Measurements from ENCODE around the gene SWAP70. TPM values are rescaled to one million over a fixed set of nuclear protein-coding genes. Genes with fewer than 3 reads are reported as not detected.

SWAP70 gene
- total RNA-seq (2013; cell fraction: nucleolus; rRNA removed) = 27.9 and 32.6 TPM in 2 replicates
- 35.9 and 40.5 TPM in 2 replicates for total RNA-seq (2014; rRNA removed)
- 61.1 and 62.4 TPM in 2 replicates for total RNA-seq (2014; rRNA removed; fragmentation: Illumina TruSeq; extraction: Trizol)
- 53.0 and 54.0 TPM in 2 replicates for total RNA-seq (2021)
- 24.7 TPM for polyA plus RNA-seq (2011; ENCODE audit: low read depth)
- polyA plus RNA-seq (2011; rRNA removed) = 20.6 and 25.0 TPM in 2 replicates
- polyA plus RNA-seq (2011; cell fraction: cytosol; rRNA removed) = 11.5 and 15.5 TPM in 2 replicates
- 5.0 and 8.3 TPM in 2 replicates for polyA plus RNA-seq (2011; cell fraction: nucleus; rRNA removed)
- polyA plus RNA-seq (2012) = 32.6 and 42.6 TPM in 2 replicates
- polyA plus RNA-seq (2014; fragmentation: Illumina TruSeq; extraction: Trizol) = 60.9 and 69.6 TPM in 2 replicates
- polyA plus RNA-seq (2014; fragmentation: Nextera tagmentation; extraction: Ambion mirVana) = 10 to 100 TPM; 28.7 to 30.9 TPM
- polyA plus RNA-seq (2014; rRNA removed) = 32.6 and 36.7 TPM in 2 replicates
- 10 to 100 TPM; 46.6 to 51.8 TPM for polyA plus RNA-seq (2016; fragmentation: Nextera tagmentation; extraction: Ambion mirVana)
- polyA minus RNA-seq (2011; rRNA and poly(A)+ RNA removed) = 20.6 and 22.3 TPM in 2 replicates
- polyA minus RNA-seq (2011; cell fraction: cytosol; rRNA and poly(A)+ RNA removed) = 11.2 and 13.0 TPM in 2 replicates
- polyA minus RNA-seq (2011; cell fraction: nucleus; rRNA and poly(A)+ RNA removed) = 4.5 and 9.9 TPM in 2 replicates
- percentile 80 among the genes with signal in this experiment for Bru-seq, nascent RNA
- percentile 80 among the genes with signal in this experiment for BruChase-seq, experiment 1, labeled RNA remaining after a 6-hour chase
- BruChase-seq, experiment 2, labeled RNA remaining after a 2-hour chase = percentile 79 among the genes with signal in this experiment
- long read RNA-seq, experiment 1, full-length matches to known transcripts = 27 of 56 reads
- long read RNA-seq, experiment 1, partial matches to known transcripts = 21 of 56 reads
- long read RNA-seq, experiment 1, other reads (novel, unspliced or antisense) = 8 of 56 reads
- long read RNA-seq, experiment 2, full-length matches to known transcripts = 80 of 117 reads
- long read RNA-seq, experiment 2, partial matches to known transcripts = 12 of 117 reads
- long read RNA-seq, experiment 2, other reads (novel, unspliced or antisense) = 25 of 117 reads

GRCh38 chr11:9663699-9664275, at the start of gene SWAP70:
Gene SWAP70, plus strand, starts transcription at chr11:9664077. Its CDS starts 103 bp downstream, at chr11:9664180.
- Histone ChIP-seq H3K9me3 (replicated peaks; ENCODE audit: control insufficient read depth, insufficient read depth, low read length) (no peaks in the 10 kb centered on the region; the same call in 1 of the 3 replicates), H4K20me1 (ENCODE audit: control insufficient read depth, insufficient read depth) (no peaks in the 10 kb centered on the region), H3K79me2 (ENCODE audit: control insufficient read depth, insufficient read depth, low read length) (peaks cover 51% of the 10 kb centered on the region), H3K36me3 (ENCODE audit: control insufficient read depth in 2 of 2, insufficient read depth in 2 of 2, low read length in 1 of 2) (no peaks in the 10 kb centered on the region; a peak in 1 of 4 replicates), H2AFZ (ENCODE audit: control insufficient read depth, low read depth, low read length) (peak within 1 kb of the TSS; percentile 93), H3K27ac (ENCODE audit: control insufficient read depth, insufficient read depth) (peak within 1 kb of the TSS; percentile 86), H3K4me3 (peak within 1 kb of the TSS; percentile 97), H3K4me1 (ENCODE audit: control insufficient read depth, insufficient read depth, low read length) (peaks cover 26% of the 10 kb centered on the region), H3K4me2 (ENCODE audit: control insufficient read depth, insufficient read depth) (peak within 1 kb of the TSS; percentile 96), H3K27me3 (replicated peaks in 1 of 2; ENCODE audit: control insufficient read depth in 2 of 2, insufficient read depth in 2 of 2, low read length in 1 of 2) (no peaks in the 10 kb centered on the region), H3K9ac (ENCODE audit: control insufficient read depth, insufficient read depth, low read length) (peak within 1 kb of the TSS; percentile 87)
- RAD21 ChIA-PET (ENCODE audit: unreplicated experiment) = interaction anchor here (0.9 to 2.7 kb wide), 8 partner anchors 12 to 90 kb away, joined by 3 to 9 read pairs (median 3); partner anchors contain the start of gene WEE1
- SMC1A ChIA-PET (ENCODE audit: uncharacterized antibody, unreplicated experiment) = interaction anchor here (1.1 to 1.6 kb wide), 6 partner anchors 11 to 84 kb away, joined by 3 to 8 read pairs (median 4); no protein-coding TSS in a partner anchor
- CTCF ChIA-PET = interaction anchor here (1.1 kb wide), 1 partner anchor 83 kb away, joined by 6 read pairs; no protein-coding TSS in a partner anchor
- WGBS (ENCODE audit: insufficient coverage, insufficient replicate concordance, low lambda C conversion rate, missing lambda C conversion rate) = under 1% methylated on average over 16 of the region's 38 CpGs
- DNase-seq (ENCODE audit: low read depth, low spot score) = no peak
- no peak for FAIRE-seq
- intact Hi-C loops (cut with micrococcal nuclease; ENCODE audit: unreplicated experiment) = loop anchor here (2.0 to 5.0 kb wide), 2 partner anchors 49 to 84 kb away; no protein-coding TSS in a partner anchor
- in situ Hi-C loops (cut with MboI) = no loop called here
- BruUV-seq (replicated peaks) = no TSS peak
- POLR2A ChIA-PET = interaction anchor here (0.6 to 2.2 kb wide), 3 partner anchors 8 to 35 kb away, joined by 3 to 9 read pairs (median 4); no protein-coding TSS in a partner anchor
- peak; percentile 88 for ATAC-seq
- TF ChIP-seq REST (IDR thresholded peaks at IDR 0.05; ENCODE audit: low read depth, low read length) (no peak), ZBTB40 (IDR thresholded peaks at IDR 0.05; ENCODE audit: borderline replicate concordance) (no peak), SREBF2 (IDR thresholded peaks at IDR 0.05; ENCODE audit: low read length) (no peak), PML (IDR thresholded peaks at IDR 0.05; ENCODE audit: low read length) (peak; percentile 86), RAD21 (IDR thresholded peaks at IDR 0.05; ENCODE audit: insufficient read depth, low read depth, low read length) (no peak), TBL1XR1 (IDR thresholded peaks at IDR 0.05; ENCODE audit: low read depth, low read length) (no peak), ZNF207 (IDR thresholded peaks at IDR 0.05; ENCODE audit: borderline replicate concordance) (no peak), PAX5 (IDR thresholded peaks at IDR 0.05; ENCODE audit: borderline replicate concordance, low read depth, low read length) (no peak), NFYA (IDR thresholded peaks at IDR 0.05; ENCODE audit: borderline replicate concordance, low read depth, low read length) (no peak), SREBF1 (IDR thresholded peaks at IDR 0.05; ENCODE audit: low read length) (no peak)

Measured in GM12878 (cell line).